Measurements from ENCODE around the gene ATP2C2.

GRCh38 chr16:84481051-84481735, 112.9 kb downstream of the ATP2C2 start:
- TF ChIP-seq YY1 (IDR thresholded peaks at IDR 0.05; ENCODE audit: insufficient read depth, insufficient read length) (no peak), SUZ12 (IDR thresholded peaks at IDR 0.05; ENCODE audit: extremely low read depth, insufficient read depth, insufficient read length) (no peak)
